Skin epidermis (tissue), 12 donors: ENCODE data around the gene TRPC4.
"Not testable (repeated sequence)": the region's sequence is repeated elsewhere in the genome, so short reads cannot be mapped to it uniquely, and the experiment has no call there.

Experiments used
- H3K27ac ChIP-seq, 21 experiments: fragments of 200-600 bp; sonication (generic) in 11 of 21; one replicate each; pipeline ENCODE4 v1.5.0; 2020; ENCODE audit warnings: mild to moderate bottlenecking in 3 of 21, inconsistent platforms in 2 of 21, moderate library complexity in 2 of 21
- H3K4me3 ChIP-seq, 7 experiments: fragments of 200-600 bp; sonication (generic) in 2 of 7; one replicate each; pipeline ENCODE4 v1.5.0; 2020; ENCODE audit warnings: inconsistent platforms in 2 of 7, mild to moderate bottlenecking in 2 of 7, moderate library complexity in 1 of 7

TRPC4 gene

DNA sequence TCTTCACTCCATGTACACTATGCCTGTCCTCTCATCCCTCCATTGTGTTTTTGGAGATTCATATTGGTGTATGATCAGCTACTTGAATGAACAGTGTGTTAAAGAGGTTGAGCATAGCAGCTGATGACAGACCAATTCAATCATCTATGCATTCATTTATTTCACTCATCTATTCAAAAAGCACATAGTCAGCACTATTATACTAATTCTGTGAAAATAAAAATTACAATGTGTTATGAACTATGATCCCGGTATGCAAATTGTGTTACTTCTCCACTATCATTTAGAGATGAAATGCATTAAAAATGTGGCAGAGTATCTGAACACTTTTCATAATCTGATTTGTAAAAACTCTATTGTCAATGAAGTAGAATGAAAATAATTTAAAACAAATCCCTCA lies 5.9 kb downstream of the TRPC4 start:
- no peak overlapping the region for H3K27ac ChIP-seq
- no peak overlapping the region for H3K4me3 ChIP-seq

DNA sequence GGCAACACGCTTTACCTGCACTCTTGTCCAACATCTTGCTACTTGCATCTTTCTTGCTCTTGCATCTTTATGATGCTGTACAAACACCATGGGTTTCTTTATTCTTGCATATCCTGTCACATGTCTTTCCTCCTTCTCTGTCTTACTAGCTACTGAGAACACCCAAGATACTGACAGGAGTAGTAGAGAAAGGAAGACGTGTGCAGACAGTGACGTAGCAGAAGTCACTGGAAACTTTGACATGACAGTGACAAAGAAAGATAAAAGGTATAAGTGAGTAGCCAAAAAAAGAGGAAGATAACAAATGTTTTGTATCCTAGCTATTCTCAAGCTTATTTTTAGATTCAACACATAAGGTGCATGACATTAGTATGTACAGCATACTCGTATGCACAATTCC lies 34.2 kb downstream of the TRPC4 start:
- Histone ChIP-seq H3K27ac (no peak overlapping the region), H3K4me3 (no peak overlapping the region)

DNA sequence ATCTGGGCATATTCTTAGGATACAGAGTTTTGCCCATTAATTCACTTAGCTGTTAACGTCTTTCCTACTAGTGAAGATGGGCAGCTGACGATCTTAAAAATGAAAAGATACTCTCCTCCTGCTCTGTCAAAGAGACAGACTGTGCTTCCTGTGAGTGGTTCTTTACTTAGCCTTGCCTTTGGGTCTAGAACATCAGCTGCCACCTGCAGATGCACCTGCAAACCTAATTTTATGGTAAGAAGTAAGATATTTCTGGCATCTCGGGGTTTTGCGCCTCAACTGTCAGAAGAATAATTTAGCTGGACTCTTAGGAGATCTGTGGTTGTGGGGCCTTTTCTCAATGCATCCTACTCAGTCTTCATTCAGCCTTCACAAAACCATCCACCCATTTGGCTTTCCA lies 36.2 kb downstream of the TRPC4 start:
- Histone ChIP-seq H3K27ac (no peak overlapping the region), H3K4me3 (no peak overlapping the region)

DNA sequence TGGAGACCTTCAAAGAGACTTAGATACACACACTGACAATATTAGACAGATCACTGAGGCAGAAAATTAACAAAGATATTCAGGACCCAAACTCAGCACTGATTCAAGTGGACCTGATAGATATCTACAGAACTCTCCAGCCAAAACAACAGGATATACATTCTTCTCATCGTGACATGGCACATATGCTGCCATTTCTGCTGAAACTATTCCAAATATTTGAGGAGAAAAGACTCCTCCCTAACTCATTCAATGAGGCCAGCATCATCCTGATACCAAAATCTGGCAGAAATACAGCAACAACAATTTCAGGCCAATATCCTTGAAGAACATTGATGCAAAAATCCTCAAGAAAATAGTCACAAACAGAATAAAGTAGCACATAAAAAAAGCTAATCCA lies 53.3 kb downstream of the TRPC4 start:
- no peak overlapping the region for H3K4me3 ChIP-seq
- no peak overlapping the region for H3K27ac ChIP-seq

DNA sequence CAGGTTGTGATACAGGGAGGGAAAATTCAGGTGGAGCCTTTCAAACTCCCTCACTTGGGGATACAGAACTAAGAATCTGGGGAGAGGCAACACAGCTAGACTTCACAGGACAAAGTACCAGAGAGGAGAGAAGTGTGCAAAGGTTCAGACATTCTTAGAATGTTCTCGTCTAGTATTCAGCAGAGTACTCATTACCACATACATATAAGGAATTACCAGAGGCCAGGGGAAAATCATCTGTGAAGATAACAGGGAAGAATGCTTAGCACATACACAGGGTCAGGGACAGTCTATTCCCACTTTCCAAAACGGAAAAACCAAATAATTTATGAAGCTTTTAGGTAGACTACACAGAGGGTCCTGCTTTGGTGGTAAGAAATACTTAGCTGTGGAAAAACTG lies 58.1 kb downstream of the TRPC4 start:
- H3K27ac ChIP-seq = no peak overlapping the region
- no peak overlapping the region for H3K4me3 ChIP-seq

GRCh38 chr13:37806666-37807065 lies 62.9 kb downstream of the TRPC4 start:
- no peak overlapping the region for H3K4me3 ChIP-seq
- no peak overlapping the region for H3K27ac ChIP-seq

- Histone ChIP-seq H3K4me3 (no peak overlapping the region), H3K27ac (no peak overlapping the region)
These were observed 71.9 kb downstream of the TRPC4 start for GRCh38 chr13:37797631-37798030.

- H3K4me3 ChIP-seq, H3K27ac ChIP-seq: not testable (repeated sequence)
These were observed 72.8 kb downstream of the TRPC4 start for GRCh38 chr13:37796795-37797194.

- Histone ChIP-seq H3K4me3 (no peak overlapping the region), H3K27ac (no peak overlapping the region)
These were observed 74.2 kb downstream of the TRPC4 start for GRCh38 chr13:37795326-37795725.

- Histone ChIP-seq H3K4me3 (no peak overlapping the region), H3K27ac (no peak overlapping the region)
These were observed 77.9 kb downstream of the TRPC4 start for GRCh38 chr13:37791699-37792098.

DNA sequence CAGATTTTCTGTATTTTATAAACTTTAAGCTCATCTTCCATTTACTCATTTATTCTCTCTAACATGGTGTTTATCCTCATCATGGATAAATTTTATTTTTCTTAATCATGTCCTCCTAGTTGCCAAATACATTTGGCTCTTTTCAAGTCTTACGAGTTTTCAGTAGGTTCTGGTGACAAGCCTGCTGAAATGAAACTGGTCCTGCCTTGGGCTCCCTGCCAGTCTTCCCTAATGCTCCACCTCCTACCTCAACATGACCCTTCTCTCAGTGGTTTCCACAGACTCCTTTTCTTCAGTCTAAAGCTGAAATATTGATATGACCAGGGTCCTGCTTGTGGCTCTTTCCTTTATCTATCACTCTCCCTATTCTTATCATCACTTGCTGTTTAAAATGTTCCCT lies 81.2 kb downstream of the TRPC4 start:
- Histone ChIP-seq H3K4me3 (no peak overlapping the region), H3K27ac (no peak overlapping the region)

DNA sequence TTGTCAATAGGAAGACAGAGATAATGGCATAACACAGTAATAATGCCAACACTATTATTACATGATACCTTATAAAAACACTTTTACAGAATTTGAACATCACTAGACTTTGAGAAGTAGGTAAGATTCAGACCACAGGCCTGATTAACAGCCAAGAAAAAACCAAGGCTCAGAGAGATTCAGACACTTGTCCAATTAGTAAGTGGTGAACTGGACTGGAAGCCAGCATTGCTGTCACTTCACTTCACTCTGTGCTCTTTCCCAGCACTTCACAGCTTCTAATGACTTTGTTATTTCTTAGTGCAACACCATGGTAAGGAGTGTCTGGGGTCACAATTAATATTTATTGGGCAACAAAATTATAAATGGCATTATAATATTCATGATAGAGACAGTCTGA lies 91.9 kb downstream of the TRPC4 start:
- H3K4me3 ChIP-seq = no peak overlapping the region
- H3K27ac ChIP-seq = no peak overlapping the region

DNA sequence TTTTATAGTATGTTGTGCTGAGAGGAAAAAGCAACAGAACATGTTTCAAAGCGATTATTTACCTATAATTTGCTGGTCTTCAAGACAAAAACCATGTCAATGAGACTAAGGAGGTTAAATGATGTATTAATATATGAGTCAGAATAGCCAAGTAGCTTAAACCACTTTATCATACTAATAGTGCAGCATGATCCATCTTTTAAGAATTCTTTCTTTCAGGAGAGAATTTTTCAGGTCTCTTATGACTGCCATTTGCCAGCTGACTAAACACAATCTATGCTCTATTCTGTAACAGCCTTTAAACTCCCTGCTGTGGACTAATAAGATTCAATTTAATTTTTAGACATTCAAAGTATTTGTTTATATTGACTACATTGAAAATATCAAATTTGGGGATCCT lies 93.7 kb downstream of the TRPC4 start:
- Histone ChIP-seq H3K4me3 (no peak overlapping the region), H3K27ac (no peak overlapping the region)

DNA sequence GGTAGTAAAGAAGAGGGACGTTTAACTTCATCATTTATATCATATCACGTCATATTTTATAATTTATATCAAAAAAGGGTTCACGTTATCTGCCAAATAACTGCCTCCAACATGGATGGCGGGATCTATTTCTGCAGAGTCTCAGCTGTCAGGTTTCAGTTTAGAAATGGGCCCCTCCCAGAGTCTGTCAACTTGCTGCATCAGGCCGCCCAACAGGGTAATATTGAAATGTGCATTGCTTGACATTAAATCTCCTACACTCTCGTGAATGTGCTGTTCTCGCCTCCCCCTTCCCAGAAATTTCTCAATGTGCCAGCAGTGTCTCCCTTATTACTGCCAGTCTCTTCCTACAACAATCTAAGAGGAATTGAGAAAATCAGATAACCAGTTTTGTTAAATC lies 96.9 kb downstream of the TRPC4 start:
- no peak overlapping the region for H3K27ac ChIP-seq

DNA sequence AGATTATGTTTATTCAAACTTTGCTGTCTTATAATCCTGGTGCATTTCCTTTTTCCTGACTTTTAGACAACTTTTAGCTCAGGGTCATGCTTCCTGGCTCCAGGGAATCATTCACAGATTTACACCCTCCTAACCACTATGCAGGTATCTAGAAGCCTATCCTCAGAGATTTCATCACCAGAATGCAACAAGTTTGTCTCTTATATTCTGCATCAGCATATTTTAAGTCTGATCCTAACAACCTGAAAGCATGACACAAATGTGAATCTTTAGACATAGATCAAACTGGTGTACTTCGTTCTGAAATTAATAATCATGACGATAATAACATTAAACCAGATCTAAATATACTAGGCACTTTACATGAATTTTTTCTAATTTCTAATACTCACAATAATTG lies 100.0 kb downstream of the TRPC4 start:
- H3K27ac ChIP-seq = no peak overlapping the region
- H3K4me3 ChIP-seq = no peak overlapping the region

More for the DNA sequence above, 96.9 kb downstream of the TRPC4 start:
- no peak overlapping the region for H3K4me3 ChIP-seq

DNA sequence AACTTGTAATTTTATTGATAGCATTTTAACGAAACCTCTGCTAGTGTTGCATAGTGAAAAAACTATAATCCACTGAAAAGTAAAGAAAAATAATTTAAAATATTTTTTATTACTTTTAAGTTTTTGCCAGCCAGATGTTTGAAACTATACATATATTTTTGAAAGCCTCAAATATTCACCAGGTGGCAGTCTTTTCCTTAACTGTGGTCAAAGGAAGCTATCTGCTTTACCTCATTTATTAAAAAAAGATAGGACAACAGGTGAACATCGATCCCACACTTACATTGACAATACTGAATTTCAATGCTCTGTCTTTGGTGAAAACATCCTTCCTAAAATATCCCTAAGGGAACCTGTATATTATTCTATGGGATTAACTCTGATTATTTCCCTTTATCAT lies 100.5 kb downstream of the TRPC4 start:
- no peak overlapping the region for H3K4me3 ChIP-seq
- H3K27ac ChIP-seq = no peak overlapping the region

DNA sequence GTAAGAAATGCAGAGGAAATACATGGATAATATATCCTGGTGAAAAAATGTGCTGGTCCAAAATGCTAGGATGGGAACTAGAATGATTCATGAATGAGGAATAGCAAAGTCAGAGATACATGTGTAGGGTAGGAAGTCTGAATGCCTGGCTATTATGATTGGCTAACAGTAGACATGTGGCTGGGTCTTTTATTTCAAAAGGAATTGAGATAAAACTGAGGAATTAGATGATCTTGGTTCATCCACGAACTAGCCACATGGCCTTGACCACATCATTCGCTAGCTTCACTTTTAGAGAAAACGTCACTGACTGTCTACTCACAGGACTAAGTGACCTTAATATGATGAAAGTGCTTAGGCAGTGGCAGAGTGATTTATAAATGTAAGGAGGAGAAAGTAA lies 103.1 kb downstream of the TRPC4 start:
- H3K4me3 ChIP-seq = no peak overlapping the region
- H3K27ac ChIP-seq = no peak overlapping the region

GRCh38 chr13:37755349-37755748 lies 114.2 kb downstream of the TRPC4 start:
- H3K4me3 ChIP-seq = no peak overlapping the region
- no peak overlapping the region for H3K27ac ChIP-seq

GRCh38 chr13:37753776-37754175 lies 115.8 kb downstream of the TRPC4 start:
- Histone ChIP-seq H3K27ac (no peak overlapping the region), H3K4me3 (no peak overlapping the region)

DNA sequence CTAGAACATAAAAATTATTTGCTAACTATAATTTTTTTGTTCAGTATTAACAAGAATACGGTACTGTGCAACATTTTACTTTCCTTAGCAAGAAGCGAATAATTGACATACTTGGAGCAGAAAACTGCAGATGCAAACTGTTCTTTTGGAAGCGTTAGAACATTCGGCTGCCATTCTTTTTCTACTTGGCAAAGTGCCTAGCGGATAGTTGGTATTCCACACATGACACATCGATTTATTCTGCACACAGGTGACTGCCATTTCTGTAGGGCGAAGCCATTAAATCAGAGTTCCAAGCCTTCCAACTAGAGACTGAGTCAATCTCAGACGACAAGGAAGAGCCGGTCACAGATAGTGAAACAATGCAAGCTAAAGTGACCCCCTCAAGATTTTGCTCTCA lies 117.4 kb downstream of the TRPC4 start:
- no peak overlapping the region for H3K4me3 ChIP-seq
- H3K27ac ChIP-seq = no peak overlapping the region

- no peak overlapping the region for H3K4me3 ChIP-seq
- no peak overlapping the region for H3K27ac ChIP-seq
These were observed 118.5 kb downstream of the TRPC4 start for GRCh38 chr13:37751025-37751424.

DNA sequence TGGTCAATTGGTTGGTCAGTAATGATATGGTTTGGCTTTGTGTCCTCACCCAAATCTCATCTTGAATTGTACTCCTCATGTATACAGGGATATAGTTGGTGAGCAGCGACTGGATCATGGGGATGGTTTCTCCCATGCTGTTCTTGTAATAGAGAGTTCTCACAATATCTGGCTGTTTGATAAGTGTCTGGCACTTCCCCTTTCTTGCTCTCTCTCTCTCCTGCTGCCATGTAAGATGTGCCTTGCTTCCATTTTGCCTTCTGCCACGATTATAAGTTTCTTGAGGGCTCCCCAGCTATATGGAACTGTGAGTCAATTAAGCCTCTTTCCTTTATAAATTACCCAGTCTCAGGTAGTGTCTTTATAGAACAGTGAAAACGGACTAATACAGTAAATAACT lies 120.7 kb downstream of the TRPC4 start:
- Histone ChIP-seq H3K4me3 (no peak overlapping the region), H3K27ac (no peak overlapping the region)

GRCh38 chr13:37747071-37747612 lies 122.4 kb downstream of the TRPC4 start:
- H3K4me3 ChIP-seq = no peak overlapping the region
- no peak overlapping the region for H3K27ac ChIP-seq
